Loucy (cell line): Measurements from ENCODE around the gene CXCR5.

Experiments used
- H2AFZ ChIP-seq: fragments of 200-600 bp; sonication (generic); 2 replicates; pipeline ENCODE4 v1.6.0; 2016; ENCODE audit warnings: antibody characterized with exemption, mild to moderate bottlenecking, low read length, moderate library complexity
- H3F3A ChIP-seq: fragments of 200-600 bp; 2 replicates; pipeline ENCODE4 v1.6.0; 2016; ENCODE audit warnings: antibody characterized with exemption, low read depth, mild to moderate bottlenecking
- H3K27me3 ChIP-seq: fragments of 200-600 bp; sonication (generic); 2 replicates; pipeline ENCODE4 v1.6.1; 2014; ENCODE audit warnings: low read length, mild to moderate bottlenecking; ENCODE audit not compliant: insufficient read depth, poor library complexity, severe bottlenecking
- H3K36me3 ChIP-seq: fragments of 200-600 bp; sonication (generic); 2 replicates; pipeline ENCODE4 v1.6.1; 2016; ENCODE audit warnings: low read length; ENCODE audit not compliant: insufficient read depth
- H3K4me1 ChIP-seq: fragments of 200-600 bp; sonication (generic); 2 replicates; pipeline ENCODE4 v1.5.1; 2014; ENCODE audit warnings: low read length, mild to moderate bottlenecking; ENCODE audit not compliant: insufficient read depth, poor library complexity, severe bottlenecking
- H3K4me2 ChIP-seq: fragments of 200-600 bp; sonication (generic); 2 replicates; pipeline ENCODE4 v1.6.0; 2014; ENCODE audit warnings: antibody characterized with exemption, low read length, low read depth, mild to moderate bottlenecking; ENCODE audit not compliant: poor library complexity, severe bottlenecking
- H3K4me3 ChIP-seq: fragments of 200-600 bp; sonication (generic); 2 replicates; pipeline ENCODE4 v1.5.1; 2014; ENCODE audit warnings: low read length, mild to moderate bottlenecking, mixed read lengths; ENCODE audit not compliant: poor library complexity, severe bottlenecking
- H3K79me2 ChIP-seq: fragments of 200-600 bp; sonication (generic); 2 replicates; pipeline ENCODE4 v1.6.1; 2014; ENCODE audit warnings: low read length; ENCODE audit not compliant: insufficient read depth
- H3K9ac ChIP-seq: fragments of 200-600 bp; sonication (generic); 2 replicates; pipeline ENCODE4 v1.6.0; 2014; ENCODE audit warnings: mild to moderate bottlenecking, low read depth, low read length, moderate library complexity; ENCODE audit not compliant: poor library complexity, severe bottlenecking
- H3K9me2 ChIP-seq: fragments of 200-600 bp; sonication (generic); replicated peaks from 2 replicates; pipeline ENCODE4 v1.6.1; 2016; ENCODE audit warnings: low read depth, low read length, mixed read lengths
- H3K9me3 ChIP-seq: fragments of 200-600 bp; sonication (generic); 2 replicates; pipeline ENCODE4 v1.6.1; 2014; ENCODE audit warnings: mild to moderate bottlenecking, antibody characterized with exemption, low read length, low read depth; ENCODE audit not compliant: insufficient read depth
- H4K20me1 ChIP-seq: fragments of 200-600 bp; sonication (generic); 2 replicates; pipeline ENCODE4 v1.6.0; 2014; ENCODE audit warnings: antibody characterized with exemption, low read length, mild to moderate bottlenecking; ENCODE audit not compliant: insufficient read depth, poor library complexity, severe bottlenecking
- EZH2phosphoT487 ChIP-seq: fragments of 200-600 bp; IDR thresholded peaks from 2 replicates; pipeline ENCODE4 v1.6.1; 2018; ENCODE audit warnings: antibody characterized with exemption, mild to moderate bottlenecking, moderate library complexity, borderline replicate concordance
- TF ChIP-seq, protein P1 (sequence below): fragments of 200-600 bp; sonication (generic); conservative IDR thresholded peaks from 2 replicates; pipeline ENCODE4 v1.5.1; 2014; ENCODE audit warnings: mild to moderate bottlenecking, antibody characterized with exemption, low read length

The CXCR5 gene

DNA sequence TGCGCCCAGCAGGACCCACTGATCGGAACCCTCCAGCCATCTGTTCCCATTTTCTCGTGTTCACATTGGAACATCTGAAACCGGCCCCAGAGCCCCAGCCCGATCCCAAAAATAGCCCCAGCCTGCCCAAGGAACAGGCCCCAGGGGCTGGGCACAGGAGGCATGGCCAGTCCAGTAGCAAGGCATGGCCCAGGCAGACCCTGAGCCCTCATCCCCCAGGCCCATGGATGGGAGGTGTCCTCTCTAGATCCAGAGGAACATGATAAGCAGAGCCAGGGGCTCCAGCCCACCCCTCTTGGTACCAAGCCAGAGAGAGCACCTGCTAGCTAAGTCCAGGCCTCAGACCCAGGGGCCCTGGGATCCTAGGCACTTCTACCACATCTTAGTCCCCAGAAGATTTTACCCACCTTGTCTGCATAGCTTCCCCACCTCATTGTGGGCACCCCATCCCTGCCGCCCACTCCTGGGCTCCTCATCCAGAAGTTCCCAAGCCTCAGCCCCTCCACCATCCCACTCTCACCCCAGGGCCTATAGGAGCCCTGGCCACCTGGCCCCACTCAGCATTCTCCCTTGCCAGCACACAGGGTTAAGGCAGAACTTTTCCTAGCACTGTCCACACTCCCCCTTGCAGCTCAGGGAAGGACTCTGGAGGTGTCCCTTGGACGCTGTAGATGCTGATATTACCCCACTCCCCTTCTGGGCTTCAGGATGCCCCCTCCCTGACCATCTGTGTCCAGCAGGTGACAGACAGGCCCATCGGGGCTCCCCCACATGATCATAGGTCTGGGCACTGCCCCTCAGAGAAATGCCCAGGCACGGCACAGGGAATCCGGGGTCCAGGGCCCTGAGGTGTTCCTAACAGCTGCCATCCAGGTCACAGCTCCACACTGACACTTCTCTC lies 32.5 kb downstream of the CXCR5 start:
- Histone ChIP-seq H2AFZ (no peak overlapping the region), H3K27me3 (no peaks in the 10 kb centered on the region), H3K9me3 (no peaks in the 10 kb centered on the region), H3K9me2 (no peaks in the 10 kb centered on the region), H3K4me1 (peaks cover 93% of the 10 kb centered on the region), H3K9ac (peak overlapping the region; percentile 84), H4K20me1 (no peaks in the 10 kb centered on the region), H3F3A (0 out of 2 replicates have a peak, but pooled peaks cover 4% of the 10 kb centered on the region), H3K36me3 (no peaks in the 10 kb centered on the region), H3K4me3 (no peak overlapping the region), H3K79me2 (peaks cover 76% of the 10 kb centered on the region), H3K4me2 (peak overlapping the region; percentile 98)
- TF ChIP-seq, protein P1, sequence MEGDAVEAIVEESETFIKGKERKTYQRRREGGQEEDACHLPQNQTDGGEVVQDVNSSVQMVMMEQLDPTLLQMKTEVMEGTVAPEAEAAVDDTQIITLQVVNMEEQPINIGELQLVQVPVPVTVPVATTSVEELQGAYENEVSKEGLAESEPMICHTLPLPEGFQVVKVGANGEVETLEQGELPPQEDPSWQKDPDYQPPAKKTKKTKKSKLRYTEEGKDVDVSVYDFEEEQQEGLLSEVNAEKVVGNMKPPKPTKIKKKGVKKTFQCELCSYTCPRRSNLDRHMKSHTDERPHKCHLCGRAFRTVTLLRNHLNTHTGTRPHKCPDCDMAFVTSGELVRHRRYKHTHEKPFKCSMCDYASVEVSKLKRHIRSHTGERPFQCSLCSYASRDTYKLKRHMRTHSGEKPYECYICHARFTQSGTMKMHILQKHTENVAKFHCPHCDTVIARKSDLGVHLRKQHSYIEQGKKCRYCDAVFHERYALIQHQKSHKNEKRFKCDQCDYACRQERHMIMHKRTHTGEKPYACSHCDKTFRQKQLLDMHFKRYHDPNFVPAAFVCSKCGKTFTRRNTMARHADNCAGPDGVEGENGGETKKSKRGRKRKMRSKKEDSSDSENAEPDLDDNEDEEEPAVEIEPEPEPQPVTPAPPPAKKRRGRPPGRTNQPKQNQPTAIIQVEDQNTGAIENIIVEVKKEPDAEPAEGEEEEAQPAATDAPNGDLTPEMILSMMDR, result no peak
- TF ChIP-seq EZH2phosphoT487, result no peak

GRCh38 chr11:118916842-118917388 lies 33.2 kb downstream of the CXCR5 start:
- no peaks in the 10 kb centered on the region for H3K9me2 ChIP-seq
- H3K9me3 ChIP-seq, result no peaks in the 10 kb centered on the region
- H2AFZ ChIP-seq, result no peak overlapping the region
- TF ChIP-seq, protein P1, result no peak
- no peak for TF ChIP-seq EZH2phosphoT487
- H3K79me2 ChIP-seq, result peaks cover 76% of the 10 kb centered on the region
- H3K4me3 ChIP-seq, result no peak overlapping the region
- H3K27me3 ChIP-seq, result no peaks in the 10 kb centered on the region
- H3K9ac ChIP-seq, result peak overlapping the region; percentile 84
- 0 out of 2 replicates have a peak, but pooled peaks cover 4% of the 10 kb centered on the region for H3F3A ChIP-seq
- peak overlapping the region; percentile 8 for H3K4me2 ChIP-seq
- no peaks in the 10 kb centered on the region for H3K36me3 ChIP-seq
- peaks cover 3% of the 10 kb centered on the region for H4K20me1 ChIP-seq
- H3K4me1 ChIP-seq, result peaks cover 93% of the 10 kb centered on the region

DNA sequence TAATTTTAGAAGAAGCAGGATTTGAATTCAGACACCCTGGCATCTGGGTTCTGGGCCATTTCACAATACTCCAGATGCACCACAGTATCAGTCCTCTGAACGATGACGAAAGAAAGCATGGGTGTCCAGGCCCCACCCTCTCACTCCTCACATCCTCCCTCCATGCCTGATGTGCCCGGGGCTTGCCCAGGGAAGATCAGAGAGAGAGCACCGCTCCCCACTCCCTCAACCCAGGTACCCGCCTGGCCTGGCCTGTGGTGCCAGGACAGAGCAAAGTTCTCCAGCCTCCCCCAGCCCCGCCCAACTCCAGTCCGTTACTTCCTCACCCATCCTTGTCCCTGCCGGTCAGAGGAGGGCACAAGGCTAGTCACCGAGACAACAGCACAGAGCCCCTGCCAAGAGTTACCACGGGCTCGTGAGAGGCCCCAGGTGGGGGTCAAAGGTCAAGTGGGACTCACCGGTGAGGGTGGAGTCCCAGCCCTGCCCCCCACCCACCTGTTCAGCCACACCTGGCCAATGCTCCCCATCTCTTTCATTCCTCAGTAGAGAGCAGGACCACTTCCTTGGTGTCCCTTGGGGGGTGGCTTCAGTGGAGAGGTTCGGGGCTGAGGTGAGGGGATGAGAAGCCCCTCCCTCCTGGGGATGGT lies 33.9 kb downstream of the CXCR5 start:
- no peaks in the 10 kb centered on the region for H3K36me3 ChIP-seq
- peaks cover 76% of the 10 kb centered on the region for H3K79me2 ChIP-seq
- peaks cover 93% of the 10 kb centered on the region for H3K4me1 ChIP-seq
- H3F3A ChIP-seq, result 0 out of 2 replicates have a peak, but pooled peaks cover 4% of the 10 kb centered on the region
- H3K4me2 ChIP-seq, result peak overlapping the region; percentile 31
- H3K27me3 ChIP-seq, result no peaks in the 10 kb centered on the region
- TF ChIP-seq, protein P1, result no peak
- TF ChIP-seq EZH2phosphoT487, result no peak
- peaks cover 3% of the 10 kb centered on the region for H4K20me1 ChIP-seq
- no peaks in the 10 kb centered on the region for H3K9me3 ChIP-seq
- peak overlapping the region; percentile 66 for H3K9ac ChIP-seq
- no peak overlapping the region for H2AFZ ChIP-seq
- H3K9me2 ChIP-seq, result no peaks in the 10 kb centered on the region
- H3K4me3 ChIP-seq, result no peak overlapping the region
